HFF-Myc (cell line): ENCODE measurements around the gene NTM.

Experiments used
- DNase-seq: peaks from one replicate; pipeline ENCODE4 v3.0.0-alpha.2; 2011; ENCODE audit warnings: low read depth; ENCODE audit errors: extremely low read depth
- H3K4me3 ChIP-seq: replicated peaks from 2 replicates; pipeline ENCODE4 v1.5.1; 2011; ENCODE audit warnings: low read depth, mild to moderate bottlenecking, control low read depth, low read length
- CTCF ChIP-seq: IDR thresholded peaks from 2 replicates; pipeline ENCODE4 v1.5.1; 2012; ENCODE audit warnings: mild to moderate bottlenecking, low read depth, low read length, control low read depth; ENCODE audit errors: missing control alignments

The NTM gene

GRCh38 chr11:131750692-131751091, 380.3 kb downstream of the NTM start:
- no peak for DNase-seq
- no peak overlapping the region for H3K4me3 ChIP-seq
- TF ChIP-seq CTCF: no peak

GRCh38 chr11:131754671-131755070, 384.3 kb downstream of the NTM start:
- no peak overlapping the region for H3K4me3 ChIP-seq
- DNase-seq: no peak
- TF ChIP-seq CTCF: no peak

GRCh38 chr11:131756479-131757110, 386.2 kb downstream of the NTM start:
- no peak for DNase-seq
- H3K4me3 ChIP-seq: no peak overlapping the region
- TF ChIP-seq CTCF: no peak

- no peak for TF ChIP-seq CTCF
- no peak for DNase-seq
- no peak overlapping the region for H3K4me3 ChIP-seq
Observed at GRCh38 chr11:131758726-131759125, 388.3 kb downstream of the NTM start.

GRCh38 chr11:131759140-131759539, 388.7 kb downstream of the NTM start:
- H3K4me3 ChIP-seq: no peak overlapping the region

GRCh38 chr11:131760091-131761061, 390.0 kb downstream of the NTM start:
- peak overlapping the region; percentile 24 for H3K4me3 ChIP-seq
- DNase-seq: peak; percentile 66
- peak; percentile 12 for TF ChIP-seq CTCF

More at GRCh38 chr11:131759140-131759539, 388.7 kb downstream of the NTM start:
- no peak for TF ChIP-seq CTCF
- DNase-seq: no peak
